Stimulated activated CD4-positive, alpha-beta T cell treated with anti-CD3 and anti-CD28 coated beads, Interleukin-15, amount 100 ng/mL, for 48 hours (primary cell): ENCODE measurements around the gene AQR.
"Not testable (repeated sequence)": the region's sequence is repeated elsewhere in the genome, so short reads cannot be mapped to it uniquely, and the experiment has no call there.

Experiments
- DNase-seq, 2 donors: peaks; one replicate each; pipeline ENCODE4 v3.0.0-alpha.2; 2020; ENCODE audit warnings: low read depth in 2 of 2

The AQR gene

GRCh38 chr15:34953851-34954250 lies 15.7 kb downstream of the AQR start:
- no peak for DNase-seq

DNA sequence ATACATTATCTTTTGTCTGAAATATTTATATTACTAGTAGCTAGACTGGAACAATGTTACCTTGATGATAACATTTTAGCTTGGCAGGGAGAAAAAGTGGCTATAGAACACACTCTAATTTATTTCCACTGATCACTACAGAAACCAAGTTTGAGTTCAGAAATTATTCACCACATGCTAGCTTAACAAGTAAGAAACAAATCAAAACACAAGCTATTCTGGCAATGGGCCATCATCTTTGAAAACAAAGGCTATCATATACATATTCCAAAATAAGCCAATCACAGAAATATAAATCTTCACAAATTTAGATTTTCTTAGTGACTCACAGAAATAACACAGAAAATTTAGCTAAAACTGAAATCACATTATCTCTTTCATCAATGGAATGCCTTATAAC lies 17.1 kb downstream of the AQR start:
- no peak for DNase-seq

DNA sequence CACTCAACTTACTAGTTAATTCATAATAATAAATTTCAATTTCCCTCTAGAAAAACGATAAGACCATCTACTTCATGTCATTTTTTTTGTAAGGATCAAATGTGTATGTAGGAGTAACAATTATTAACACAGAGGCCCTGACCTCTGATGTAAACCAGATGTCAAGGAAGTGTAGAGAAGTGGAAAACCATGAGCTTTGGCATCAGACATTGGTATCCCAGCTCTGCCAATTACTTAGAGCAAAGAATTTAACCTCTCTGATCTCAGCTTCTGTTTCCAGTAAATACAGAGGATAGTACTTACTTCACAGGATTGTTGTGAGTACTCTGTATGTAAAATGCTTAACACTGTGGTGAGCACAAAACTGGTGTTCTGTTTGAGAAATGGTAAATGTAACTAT lies 17.5 kb downstream of the AQR start:
- no peak for DNase-seq

GRCh38 chr15:34944936-34945335 lies 24.6 kb downstream of the AQR start:
- DNase-seq, result no peak

GRCh38 chr15:34943711-34944110 lies 25.8 kb downstream of the AQR start:
- no peak for DNase-seq

GRCh38 chr15:34943264-34943663 lies 26.3 kb downstream of the AQR start:
- DNase-seq, result not testable (repeated sequence)

GRCh38 chr15:34942363-34942762 lies 27.2 kb downstream of the AQR start:
- no peak for DNase-seq

GRCh38 chr15:34941831-34942230 lies 27.7 kb downstream of the AQR start:
- DNase-seq, result no peak

DNA sequence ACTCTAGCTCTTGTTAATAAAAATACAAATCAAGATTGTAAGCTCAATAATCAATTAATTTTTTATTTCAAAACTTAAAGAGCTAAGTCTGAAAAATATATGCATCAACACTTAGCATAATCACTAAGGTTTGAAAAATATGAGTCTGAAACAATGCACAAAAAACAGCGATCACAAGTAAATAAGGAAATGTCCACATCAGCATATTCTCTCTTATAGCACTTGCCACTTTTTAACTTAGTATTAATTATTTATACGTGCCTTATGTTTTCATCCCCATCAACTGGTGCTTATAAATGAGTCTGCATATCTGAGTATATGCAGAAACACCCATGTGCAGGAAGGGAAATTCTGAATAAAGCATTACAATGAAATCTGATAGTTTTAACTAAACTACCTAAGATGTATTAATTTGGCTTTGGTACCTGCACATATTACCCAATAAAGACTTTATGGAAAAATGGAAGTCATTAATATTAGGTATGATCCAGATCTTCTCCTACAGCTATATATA lies 28.3 kb downstream of the AQR start:
- no peak for DNase-seq

- DNase-seq, result no peak
Observed at GRCh38 chr15:34933432-34933975, 36.0 kb downstream of the AQR start.

- not testable (repeated sequence) for DNase-seq
Observed at GRCh38 chr15:34928349-34928748, 41.2 kb downstream of the AQR start.

DNA sequence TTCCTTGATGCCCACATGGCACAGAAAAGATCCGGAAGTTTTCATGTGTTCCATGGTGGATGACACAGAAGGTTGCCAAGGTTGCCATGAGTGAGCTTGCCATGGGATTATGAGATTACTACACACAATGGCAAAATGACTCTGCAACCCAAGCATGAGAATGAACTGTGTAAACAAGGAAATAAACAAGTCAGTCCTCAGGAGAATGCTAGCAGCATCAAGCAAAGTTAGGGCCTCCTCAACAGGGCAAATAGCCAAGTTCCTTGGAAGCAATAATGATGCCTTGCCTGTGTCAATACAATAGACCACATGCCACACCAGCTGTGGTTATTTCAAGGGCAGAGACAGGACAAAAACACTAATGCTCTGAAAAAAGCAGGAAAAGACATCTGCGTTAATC lies 41.8 kb downstream of the AQR start:
- no peak for DNase-seq

DNA sequence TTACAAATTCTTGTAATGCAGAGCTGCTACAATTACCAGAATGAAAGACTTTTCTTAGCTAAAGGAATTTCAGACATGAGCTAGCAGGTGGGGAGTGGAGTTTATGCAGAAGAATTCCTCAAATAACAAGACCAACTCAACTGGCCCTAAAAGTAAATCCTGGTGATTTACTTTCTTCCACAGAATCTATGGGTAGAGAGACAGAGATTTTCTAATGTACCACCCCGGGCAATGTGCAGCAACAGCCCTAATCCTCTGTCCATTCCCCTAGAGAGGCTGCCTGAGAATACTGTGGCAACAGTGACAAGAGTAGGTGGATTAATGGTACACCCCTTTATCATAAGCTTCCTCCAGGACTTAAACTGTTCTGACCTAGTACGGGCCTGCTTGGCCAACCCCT lies 55.2 kb downstream of the AQR start:
- no peak for DNase-seq

DNA sequence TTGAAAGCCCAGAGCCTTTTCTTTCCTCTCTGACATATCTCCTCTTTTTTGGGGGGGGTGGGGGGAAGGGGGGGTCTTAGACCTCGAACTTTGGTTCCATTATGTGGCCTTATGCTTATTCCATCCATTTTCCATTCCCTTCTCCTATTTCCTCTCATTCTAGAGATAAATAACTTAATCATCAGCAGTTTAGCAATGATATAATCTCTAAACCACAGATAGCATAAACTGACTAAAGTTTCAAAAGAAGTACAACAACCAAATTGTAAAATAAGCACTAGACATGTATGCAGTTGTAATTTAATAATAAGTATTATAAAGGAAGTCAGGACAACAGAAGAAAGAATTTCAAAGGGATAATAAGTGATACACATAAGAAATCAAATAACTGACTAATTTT lies 64.5 kb downstream of the AQR start:
- no peak for DNase-seq

GRCh38 chr15:34904527-34904926 lies 65.0 kb downstream of the AQR start:
- DNase-seq, result no peak

DNA sequence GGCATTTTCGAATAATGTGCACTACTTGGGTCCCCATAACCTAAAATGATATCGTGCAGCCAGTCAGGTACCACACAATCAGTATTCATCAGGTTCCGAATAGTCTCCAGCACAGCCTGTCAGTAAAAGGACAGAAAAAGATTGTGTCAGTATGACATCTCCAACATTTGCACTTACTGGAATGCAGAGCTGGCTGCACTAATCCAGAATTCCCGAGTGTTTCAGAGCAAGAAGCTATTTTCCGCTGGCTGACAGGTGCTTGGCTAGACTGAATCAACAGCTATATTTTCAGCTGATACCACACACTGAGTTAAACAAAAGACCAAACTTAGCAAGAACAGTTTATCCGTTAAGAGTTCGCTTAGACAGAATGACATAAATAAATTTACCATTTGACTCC lies 68.8 kb downstream of the AQR start:
- DNase-seq, result no peak

DNA sequence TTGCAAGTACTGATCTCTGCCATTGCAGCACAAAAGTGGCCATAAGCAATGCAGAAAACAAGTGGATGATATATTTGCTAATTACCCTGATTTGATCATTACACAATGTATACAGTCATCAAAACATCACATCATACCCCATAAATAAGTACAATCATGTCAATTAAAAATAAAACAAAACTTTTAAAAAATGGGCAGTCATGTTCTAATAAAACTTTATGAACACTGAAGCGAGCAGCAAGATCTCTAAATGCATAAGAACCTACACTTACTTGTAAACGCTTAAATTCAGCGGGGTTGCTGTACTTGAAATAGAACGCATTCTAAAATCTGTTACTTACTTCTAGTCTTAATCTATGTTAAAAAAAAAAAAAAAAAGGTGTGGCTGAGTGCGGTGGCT lies 73.4 kb downstream of the AQR start:
- DNase-seq, result no peak

DNA sequence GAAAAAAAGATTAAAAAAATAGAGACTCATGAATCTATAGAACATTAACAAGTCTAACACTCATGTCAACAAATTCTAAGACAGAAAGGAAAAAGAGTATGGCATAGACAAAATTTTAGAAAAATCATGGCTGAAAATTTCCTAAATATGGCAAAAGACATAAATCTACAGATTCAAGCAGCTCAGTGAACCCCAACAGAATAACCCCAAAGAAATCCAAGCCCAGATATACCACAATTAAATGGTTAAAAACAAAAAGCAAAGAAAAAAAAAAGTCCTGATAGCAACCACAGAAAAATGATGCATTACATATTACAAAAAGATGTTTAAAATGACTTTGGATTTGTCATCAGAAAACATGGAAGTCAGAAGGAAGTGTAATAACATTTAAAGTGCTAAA lies 75.6 kb downstream of the AQR start:
- no peak for DNase-seq

- DNase-seq, result no peak
Observed at GRCh38 chr15:34892963-34893591, 76.5 kb downstream of the AQR start.

DNA sequence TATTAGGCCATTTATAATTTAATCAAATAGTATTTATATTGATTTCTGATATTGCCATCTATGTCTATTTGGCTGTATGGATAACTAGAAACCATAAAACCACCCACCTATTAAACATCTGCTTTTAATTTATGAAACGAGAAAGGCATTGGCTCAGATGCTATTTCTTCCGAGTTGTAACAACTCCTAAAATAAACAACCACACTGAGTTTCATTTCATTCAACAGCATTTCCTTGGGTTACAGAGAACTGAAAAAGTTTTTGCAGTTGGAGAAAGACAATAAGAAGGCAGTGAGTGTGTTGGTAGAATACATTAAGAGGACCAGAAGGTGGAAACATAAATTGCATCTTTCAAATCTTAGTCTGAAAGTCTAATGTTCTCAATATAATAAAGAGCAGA lies 79.1 kb downstream of the AQR start:
- DNase-seq, result no peak

GRCh38 chr15:34889476-34889875 lies 80.1 kb downstream of the AQR start:
- no peak for DNase-seq

DNA sequence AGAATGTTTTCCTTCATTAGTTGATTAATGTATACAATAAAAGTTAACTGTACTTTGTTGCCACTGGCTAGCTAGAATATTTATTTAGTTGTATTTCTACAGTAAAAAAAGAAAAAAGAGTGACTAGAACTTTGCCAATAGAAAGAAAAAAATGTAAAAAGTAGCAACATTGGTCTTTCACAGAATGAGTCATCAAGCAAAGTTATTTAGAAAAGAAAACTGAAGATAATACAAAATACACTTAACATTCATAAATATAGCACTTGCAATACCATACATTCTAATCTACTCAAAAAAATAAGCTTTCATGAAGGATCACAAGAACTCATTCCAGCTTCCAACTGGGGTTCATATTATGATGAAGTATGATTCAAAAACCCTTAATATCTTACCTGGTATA lies 83.4 kb downstream of the AQR start:
- no peak for DNase-seq

GRCh38 chr15:34883633-34884032 lies 85.9 kb downstream of the AQR start:
- no peak for DNase-seq

GRCh38 chr15:34883042-34883441 lies 86.5 kb downstream of the AQR start:
- no peak for DNase-seq
